ENCODE results near the gene DHRS7.
A peak's percentile ranks its signal among the peaks of the same experiment; 100 is the strongest.
"Not testable (repeated sequence)": the region's sequence is repeated elsewhere in the genome, so short reads cannot be mapped to it uniquely, and the experiment has no call there.

DHRS7 gene

DNA sequence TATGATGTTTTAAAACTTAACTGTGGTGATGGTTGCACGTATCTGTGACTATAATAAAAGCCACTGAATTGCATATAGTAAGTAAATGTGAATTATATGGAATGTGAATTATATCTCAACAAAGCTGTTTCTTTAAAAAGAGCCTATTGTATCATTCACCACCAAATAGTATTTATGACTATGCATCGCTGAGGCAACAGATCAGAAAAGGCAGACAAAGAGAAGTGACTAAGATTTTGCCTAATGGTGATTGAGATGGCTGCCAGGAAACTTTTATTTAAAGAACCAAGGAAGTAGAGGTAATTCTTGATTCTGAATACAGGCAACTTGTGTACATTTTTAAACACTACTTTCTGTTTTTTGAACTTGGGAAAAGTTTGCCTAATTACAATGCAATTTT lies 31.7 kb downstream of the DHRS7 start:
- no peak for DNase-seq (ENCODE audit: low spot score)

DNA sequence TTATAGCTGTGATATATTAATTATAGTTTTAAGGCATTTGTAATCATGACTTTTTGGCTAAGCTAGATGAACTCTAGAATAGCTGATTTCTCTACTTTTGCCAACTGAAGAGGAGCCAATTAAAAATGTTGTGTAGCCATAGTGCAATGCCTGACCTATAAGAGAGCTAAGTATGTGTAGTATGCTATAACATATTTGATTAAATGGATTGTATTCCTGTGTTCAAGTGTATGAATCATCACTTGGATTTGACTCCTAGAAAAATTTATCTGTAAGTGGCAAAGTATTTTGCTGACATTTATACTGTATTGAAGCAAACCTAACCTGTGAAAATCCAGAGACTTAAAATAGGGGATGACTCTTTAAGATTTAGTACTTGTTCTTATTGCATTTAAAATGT lies 39.3 kb downstream of the DHRS7 start:
- DNase-seq (ENCODE audit: low spot score) = no peak

DNA sequence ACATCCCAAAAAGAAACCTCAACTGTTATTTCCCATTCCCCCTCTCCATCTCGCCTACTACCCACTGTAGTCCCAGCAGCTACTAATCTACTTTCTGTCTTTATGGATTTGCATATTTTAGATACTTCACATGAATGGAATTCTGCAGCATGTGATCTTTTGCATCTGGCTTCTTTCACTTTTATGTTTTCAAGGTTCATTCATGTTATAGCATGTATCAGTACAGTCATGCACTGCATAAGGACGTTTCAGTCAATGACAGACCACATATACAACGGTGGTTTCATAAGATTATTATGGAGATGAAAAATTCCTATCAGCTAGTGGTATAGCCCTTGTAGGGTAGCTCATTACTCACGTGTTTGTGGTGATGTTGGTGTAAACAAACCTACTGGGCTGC lies 49.0 kb downstream of the DHRS7 start:
- no peak for DNase-seq (ENCODE audit: low spot score)

- no peak for DNase-seq (ENCODE audit: low spot score)
Observed at GRCh38 chr14:60114881-60115280, 50.3 kb downstream of the DHRS7 start.

DNA sequence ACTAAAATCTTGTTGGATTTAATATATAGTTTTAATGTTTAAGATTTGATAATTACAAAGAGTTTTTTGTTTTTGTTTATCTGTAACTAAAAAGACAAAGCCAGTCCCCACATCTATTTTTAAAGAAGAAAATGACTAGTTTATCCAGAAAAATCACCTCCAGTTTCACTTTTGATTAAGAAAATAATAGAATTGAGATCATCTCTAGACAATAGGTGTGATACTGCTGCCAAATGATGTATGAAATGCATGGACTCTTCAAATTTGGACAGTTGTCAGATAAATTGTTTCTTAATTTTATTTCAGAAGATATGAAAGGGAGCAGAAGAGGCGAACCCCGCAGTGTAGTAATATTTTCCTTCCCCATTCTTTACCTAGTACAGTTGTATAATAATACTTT lies 53.5 kb downstream of the DHRS7 start:
- DNase-seq (ENCODE audit: low spot score) = no peak

- no peak for DNase-seq (ENCODE audit: low spot score)
Observed at GRCh38 chr14:60107477-60107876, 57.7 kb downstream of the DHRS7 start.

DNA sequence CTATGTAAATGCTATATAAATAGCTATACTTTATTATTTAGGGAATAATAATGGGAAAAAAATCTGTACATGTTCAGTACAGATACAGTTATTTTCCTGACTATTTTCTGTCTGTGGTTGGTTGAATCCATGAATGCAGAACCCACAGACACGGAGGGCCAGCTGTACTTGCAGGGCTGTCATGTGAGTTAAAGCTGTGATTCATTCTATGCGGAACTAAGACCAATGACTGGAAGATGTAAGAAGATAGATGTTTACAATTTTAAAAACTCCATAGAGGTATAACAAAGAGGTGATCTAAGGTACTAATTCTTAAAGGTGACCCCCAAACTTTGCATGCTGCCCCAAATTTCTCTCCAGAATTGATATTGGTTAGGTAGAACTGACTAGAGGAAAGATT lies 58.9 kb downstream of the DHRS7 start:
- peak; percentile 44 for DNase-seq (ENCODE audit: low spot score)

GRCh38 chr14:60102389-60102788 lies 62.8 kb downstream of the DHRS7 start:
- DNase-seq (ENCODE audit: low spot score) = peak; percentile 62

- DNase-seq (ENCODE audit: low spot score) = no peak
Observed at GRCh38 chr14:60101786-60102185, 63.4 kb downstream of the DHRS7 start.

DNA sequence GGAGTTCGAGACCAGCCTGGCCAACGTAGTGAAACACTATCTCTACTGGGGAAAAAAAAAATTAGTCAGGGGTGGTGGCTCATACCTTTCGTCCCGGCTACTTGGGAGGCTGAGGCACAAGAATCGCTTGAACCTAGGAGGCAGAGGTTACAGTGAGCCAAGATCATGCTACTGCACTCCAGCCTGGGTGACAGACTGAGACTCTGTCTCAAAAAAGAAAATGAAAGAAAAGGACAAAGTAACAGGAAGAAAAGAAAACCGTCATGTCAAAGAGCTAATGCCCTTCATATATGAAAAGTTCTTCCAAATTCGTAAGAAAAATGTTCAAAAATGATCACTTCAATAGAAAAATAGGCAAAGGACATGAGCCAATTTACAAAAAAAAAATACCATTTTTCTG lies 65.3 kb downstream of the DHRS7 start:
- not testable (repeated sequence) for DNase-seq (ENCODE audit: low spot score)

- no peak for DNase-seq (ENCODE audit: low spot score)
Observed at GRCh38 chr14:60097974-60098373, 67.2 kb downstream of the DHRS7 start.

GRCh38 chr14:60095781-60096450 lies 69.3 kb downstream of the DHRS7 start:
- peak; percentile 21 for DNase-seq (ENCODE audit: low spot score)

GRCh38 chr14:60095231-60095630 lies 70.0 kb downstream of the DHRS7 start:
- DNase-seq (ENCODE audit: low spot score) = no peak

GRCh38 chr14:60094306-60094897 lies 70.8 kb downstream of the DHRS7 start:
- DNase-seq (ENCODE audit: low spot score) = peak; percentile 25

All from AG08395 (cell line).